Peyer's patch (tissue), 4 donors: ENCODE measurements around the gene PRPF38B. TPM values are rescaled to one million over a fixed set of nuclear protein-coding genes. Genes with fewer than 3 reads are reported as not detected.
A peak's percentile ranks its signal among the peaks of the same experiment; 100 is the strongest.

Experiments used
- DNase-seq, 3 donors: peaks; one replicate each; pipeline ENCODE4 v3.0.0-alpha.2; 2017 to 2019
- H3K27ac ChIP-seq, 4 donors: fragments of 200-600 bp; sonication (generic); one replicate each; pipeline ENCODE4 v1.5.1; 2016 to 2019
- H3K27me3 ChIP-seq, 2 donors: fragments of 200-600 bp; sonication (generic); one replicate each; pipeline ENCODE4 v1.5.1; 2019
- H3K36me3 ChIP-seq, 3 donors: fragments of 200-600 bp; sonication (generic); one replicate each; pipeline ENCODE4 v1.5.1; 2016 to 2019
- H3K4me1 ChIP-seq, 4 donors: fragments of 200-600 bp; sonication (generic); one replicate each; pipeline ENCODE4 v1.5.1; 2016 to 2019
- H3K4me3 ChIP-seq, 4 donors: fragments of 200-600 bp; sonication (generic); 1 replicate in 3 of 4; 2 replicates in 1 of 4; pipeline ENCODE4 v1.5.1; 2016 to 2019; ENCODE audit warnings: mild to moderate bottlenecking in 1 of 4
- H3K9me3 ChIP-seq, 4 donors: fragments of 200-600 bp; sonication (generic); one replicate each; pipeline ENCODE4 v1.5.1; 2016 to 2019; ENCODE audit warnings: mild to moderate bottlenecking in 1 of 4
- POLR2A ChIP-seq, 2 donors: fragments of 450-650 bp; IDR thresholded peaks; one replicate each; pipeline ENCODE4 v1.5.1; 2017; ENCODE audit warnings: antibody characterized with exemption in 2 of 2, mild to moderate bottlenecking in 2 of 2, moderate library complexity in 2 of 2
- total RNA-seq, 4 donors: library from RNA; depleted of rRNA; stranded (reverse); fragments of >200 nt; gene quantifications; one replicate each; pipeline ENCODE4 v1.1.0, GENCODE V29; 2016
- TF ChIP-seq, protein P1 (sequence below), 6 experiments: fragments of 450-650 bp in 4 of 6; fragments of 200-600 bp in 2 of 6; sonication (generic) in 1 of 6; IDR thresholded peaks; one replicate each; pipeline ENCODE4 v1.5.1; 2017 to 2019; ENCODE audit warnings: antibody characterized with exemption in 6 of 6, mild to moderate bottlenecking in 3 of 6, moderate library complexity in 1 of 6

Gene PRPF38B, protein sequence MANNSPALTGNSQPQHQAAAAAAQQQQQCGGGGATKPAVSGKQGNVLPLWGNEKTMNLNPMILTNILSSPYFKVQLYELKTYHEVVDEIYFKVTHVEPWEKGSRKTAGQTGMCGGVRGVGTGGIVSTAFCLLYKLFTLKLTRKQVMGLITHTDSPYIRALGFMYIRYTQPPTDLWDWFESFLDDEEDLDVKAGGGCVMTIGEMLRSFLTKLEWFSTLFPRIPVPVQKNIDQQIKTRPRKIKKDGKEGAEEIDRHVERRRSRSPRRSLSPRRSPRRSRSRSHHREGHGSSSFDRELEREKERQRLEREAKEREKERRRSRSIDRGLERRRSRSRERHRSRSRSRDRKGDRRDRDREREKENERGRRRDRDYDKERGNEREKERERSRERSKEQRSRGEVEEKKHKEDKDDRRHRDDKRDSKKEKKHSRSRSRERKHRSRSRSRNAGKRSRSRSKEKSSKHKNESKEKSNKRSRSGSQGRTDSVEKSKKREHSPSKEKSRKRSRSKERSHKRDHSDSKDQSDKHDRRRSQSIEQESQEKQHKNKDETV
- 10 to 100 TPM; 42.1 to 54.2 (median 45.6) TPM for total RNA-seq

DNA sequence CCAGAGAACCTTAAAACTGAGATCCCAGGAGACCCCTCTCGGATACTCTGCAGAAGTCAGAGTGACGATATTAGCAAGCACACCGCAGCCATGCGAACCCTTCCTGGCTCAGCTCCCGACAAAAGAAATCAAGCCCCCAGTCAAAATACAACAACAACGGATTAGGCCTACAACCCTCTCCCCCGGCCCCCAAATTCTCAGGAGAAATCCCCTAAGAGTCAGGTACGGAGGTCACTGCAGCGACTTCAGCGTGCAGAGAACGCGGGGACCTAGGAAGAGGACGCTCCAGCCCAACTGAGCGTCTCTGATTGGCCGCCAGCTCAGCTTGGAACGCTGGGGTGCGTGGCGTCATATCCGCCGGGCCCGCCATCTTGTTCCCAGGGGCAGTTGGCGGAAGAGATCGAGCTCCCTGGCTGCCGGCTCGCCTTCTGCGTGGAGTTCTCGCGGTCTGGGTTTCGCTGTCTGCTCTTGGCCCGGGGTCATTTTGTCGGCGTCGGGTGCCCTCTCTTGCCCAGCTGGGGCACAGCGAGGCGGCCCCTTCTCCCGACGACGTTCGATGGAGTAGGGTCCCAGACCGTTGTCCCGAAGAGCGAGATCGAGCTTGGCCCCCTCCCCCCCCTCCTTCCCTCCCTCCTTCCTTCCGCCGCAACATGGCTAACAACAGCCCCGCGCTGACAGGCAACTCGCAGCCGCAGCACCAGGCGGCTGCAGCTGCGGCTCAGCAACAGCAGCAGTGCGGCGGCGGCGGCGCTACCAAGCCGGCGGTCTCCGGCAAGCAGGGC, at the start of gene PRPF38B:
PRPF38B (plus strand) TSS at position 369 of the 782 bp plus-strand sequence; CDS start at position 651, 282 bp downstream.
- peak; percentile 95 to 98 (median 97) for DNase-seq
- Histone ChIP-seq H3K27me3 (no peaks in the 10 kb centered on the region), H3K4me3 (peak within 1 kb of the TSS; percentile 61 to 92 (median 83)), H3K9me3 (no peaks in the 10 kb centered on the region), H3K4me1 (peaks cover 0 to 16% (median 5%) of the 10 kb centered on the region in 4 donors), H3K36me3 (peaks cover 0 to 17% (median 0%) of the 10 kb centered on the region in 3 donors), H3K27ac (peak within 1 kb of the TSS; percentile 93 to 98 (median 96))
- TF ChIP-seq, protein P1, sequence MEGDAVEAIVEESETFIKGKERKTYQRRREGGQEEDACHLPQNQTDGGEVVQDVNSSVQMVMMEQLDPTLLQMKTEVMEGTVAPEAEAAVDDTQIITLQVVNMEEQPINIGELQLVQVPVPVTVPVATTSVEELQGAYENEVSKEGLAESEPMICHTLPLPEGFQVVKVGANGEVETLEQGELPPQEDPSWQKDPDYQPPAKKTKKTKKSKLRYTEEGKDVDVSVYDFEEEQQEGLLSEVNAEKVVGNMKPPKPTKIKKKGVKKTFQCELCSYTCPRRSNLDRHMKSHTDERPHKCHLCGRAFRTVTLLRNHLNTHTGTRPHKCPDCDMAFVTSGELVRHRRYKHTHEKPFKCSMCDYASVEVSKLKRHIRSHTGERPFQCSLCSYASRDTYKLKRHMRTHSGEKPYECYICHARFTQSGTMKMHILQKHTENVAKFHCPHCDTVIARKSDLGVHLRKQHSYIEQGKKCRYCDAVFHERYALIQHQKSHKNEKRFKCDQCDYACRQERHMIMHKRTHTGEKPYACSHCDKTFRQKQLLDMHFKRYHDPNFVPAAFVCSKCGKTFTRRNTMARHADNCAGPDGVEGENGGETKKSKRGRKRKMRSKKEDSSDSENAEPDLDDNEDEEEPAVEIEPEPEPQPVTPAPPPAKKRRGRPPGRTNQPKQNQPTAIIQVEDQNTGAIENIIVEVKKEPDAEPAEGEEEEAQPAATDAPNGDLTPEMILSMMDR (IDR thresholded peaks at IDR 0.05): no peak
- TF ChIP-seq POLR2A (IDR thresholded peaks at IDR 0.05): peak; percentile 83 to 94

GRCh38 chr1:108643492-108644335, 48.4 kb upstream of the PRPF38B start:
- TF ChIP-seq, protein P1 (IDR thresholded peaks at IDR 0.05): peak in 5 of 6 experiments; percentile 32 to 85 (median 77)
- TF ChIP-seq POLR2A (IDR thresholded peaks at IDR 0.05): no peak
- Histone ChIP-seq H3K36me3 (no peaks in the 10 kb centered on the region), H3K4me3 (no peak overlapping the region), H3K9me3 (no peaks in the 10 kb centered on the region), H3K27ac (peak overlapping the region in 3 of 4 donors; percentile 73 to 88 (median 85)), H3K4me1 (peaks cover 0 to 17% (median 7%) of the 10 kb centered on the region in 4 donors), H3K27me3 (no peaks in the 10 kb centered on the region)
- DNase-seq: peak in 2 of 3 donors; percentile 57 to 86

GRCh38 chr1:108644984-108645383, 47.1 kb upstream of the PRPF38B start:
- Histone ChIP-seq H3K27me3 (no peaks in the 10 kb centered on the region), H3K4me1 (peaks cover 0 to 17% (median 7%) of the 10 kb centered on the region in 4 donors), H3K27ac (peak overlapping the region; percentile 73 to 94 (median 86)), H3K9me3 (no peaks in the 10 kb centered on the region), H3K4me3 (no peak overlapping the region), H3K36me3 (no peaks in the 10 kb centered on the region)
- peak in 1 of 2 donors; percentile 16 for TF ChIP-seq POLR2A (IDR thresholded peaks at IDR 0.05)
- TF ChIP-seq, protein P1 (IDR thresholded peaks at IDR 0.05): no peak
- peak; percentile 37 to 66 (median 61) for DNase-seq

DNA sequence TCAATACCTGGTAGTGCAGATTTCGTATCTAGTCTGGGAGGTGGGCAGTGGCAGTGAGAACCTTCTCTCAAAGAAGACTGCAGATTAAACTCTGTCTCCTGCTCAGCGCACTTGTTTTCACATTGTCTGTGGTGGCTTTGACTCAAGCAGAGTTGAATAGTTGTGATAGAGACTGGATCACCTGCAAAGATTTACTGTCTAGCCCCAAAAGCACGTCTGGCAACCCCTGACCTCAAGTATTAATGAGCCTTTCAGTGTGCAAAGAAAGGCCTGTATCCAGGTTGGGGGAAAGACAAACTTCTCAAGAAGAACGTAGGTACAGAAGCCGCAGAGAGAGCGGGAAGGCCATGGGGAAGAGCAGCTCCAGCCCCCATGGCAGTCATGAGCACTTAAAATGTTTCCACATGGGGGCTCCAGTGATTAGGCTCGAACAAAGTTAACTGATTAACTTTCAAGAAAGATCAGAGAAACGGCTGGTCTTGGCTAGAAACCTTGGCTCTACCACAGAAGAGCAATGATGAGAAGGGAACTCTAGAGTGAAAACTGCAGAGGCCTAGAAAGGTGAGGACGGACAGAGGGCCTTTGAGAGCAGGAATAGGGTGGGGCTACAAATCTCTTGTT, 46.4 kb upstream of the PRPF38B start:
- no peak for TF ChIP-seq POLR2A (IDR thresholded peaks at IDR 0.05)
- H3K27me3 ChIP-seq: no peaks in the 10 kb centered on the region
- no peak for DNase-seq

DNA sequence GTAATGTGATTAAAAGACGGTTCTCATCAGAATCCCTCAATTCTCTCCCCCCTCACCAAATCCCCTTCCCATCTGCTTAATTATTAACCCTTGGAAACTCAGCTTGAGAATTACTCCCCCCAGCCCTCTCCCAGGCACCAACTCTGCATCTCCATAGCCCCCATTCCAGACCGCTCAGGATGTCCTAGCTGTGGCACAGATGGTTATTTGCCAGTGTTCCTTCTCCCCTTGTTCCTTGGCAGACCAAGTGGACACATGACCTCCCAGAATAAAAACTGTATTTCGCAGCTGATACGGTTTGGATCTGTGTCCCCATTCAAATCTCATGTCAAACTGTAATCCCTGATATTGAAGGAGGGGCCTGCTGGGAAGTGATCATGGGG, 45.9 kb upstream of the PRPF38B start:
- Histone ChIP-seq H3K9me3 (no peaks in the 10 kb centered on the region), H3K4me1 (peaks cover 0 to 17% (median 7%) of the 10 kb centered on the region in 4 donors), H3K4me3 (no peak overlapping the region), H3K27ac (peak overlapping the region; percentile 73 to 94 (median 86)), H3K27me3 (no peaks in the 10 kb centered on the region), H3K36me3 (no peaks in the 10 kb centered on the region)
- no peak for DNase-seq
- no peak for TF ChIP-seq POLR2A (IDR thresholded peaks at IDR 0.05)
- TF ChIP-seq, protein P1 (IDR thresholded peaks at IDR 0.05): no peak

More for the DNA sequence above, 46.4 kb upstream of the PRPF38B start:
- Histone ChIP-seq H3K9me3 (no peaks in the 10 kb centered on the region), H3K36me3 (no peaks in the 10 kb centered on the region), H3K4me1 (peaks cover 0 to 17% (median 7%) of the 10 kb centered on the region in 4 donors), H3K27ac (peak overlapping the region; percentile 73 to 94 (median 86)), H3K4me3 (no peak overlapping the region)
